ENCODE results near the gene SFN. TPM values are rescaled to one million over a fixed set of nuclear protein-coding genes. Genes with fewer than 3 reads are reported as not detected.

The SFN gene
- total RNA-seq, 1 experiment from 2014 or later = 245 TPM

DNA sequence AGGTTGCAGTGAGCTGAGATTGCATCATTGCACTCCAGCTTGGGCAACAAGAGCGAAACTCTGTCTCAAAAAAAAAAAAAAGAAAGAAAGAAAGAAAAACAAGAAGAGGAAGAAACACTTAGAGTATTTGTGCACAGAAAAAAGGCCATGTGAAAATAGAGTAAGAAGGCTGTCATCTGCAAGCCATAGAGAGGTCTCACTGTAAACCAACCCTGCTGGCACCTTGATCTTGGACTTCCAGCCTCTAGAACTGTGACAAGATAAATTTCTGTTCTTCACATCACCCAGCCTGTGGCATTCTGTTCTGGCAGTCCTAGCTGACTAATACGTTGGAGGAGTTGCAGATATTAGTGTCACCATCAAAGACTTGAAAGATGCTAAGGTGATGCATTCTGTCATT, 48.6 kb upstream of the SFN start:
- POLR2A ChIA-PET = no interaction called here

GRCh38 chr1:26814893-26815292, 48.1 kb upstream of the SFN start:
- ChIA-PET POLR2A (no interaction called here), CTCF (no interaction called here), RAD21 (ENCODE audit: low non-redundant PET in 1 of 2, low total read pairs in 2 of 2, uncharacterized antibody in 2 of 2, unreplicated experiment in 2 of 2) (no interaction called here)
- Histone ChIP-seq H2AFZ (ENCODE audit: low read depth, low read length, poor library complexity, severe bottlenecking) (no peak overlapping the region), H3K9me3 (ENCODE audit: control insufficient read depth in 1 of 2, insufficient read depth in 1 of 2, low read depth in 1 of 2, low read length in 2 of 2) (no peaks in the 10 kb centered on the region), H3K9me2 (ENCODE audit: insufficient read depth) (0 out of 2 replicates have a peak, but pooled peaks cover 4% of the 10 kb centered on the region), H3K9ac (ENCODE audit: low read length) (no peak overlapping the region), H3K27ac (ENCODE audit: low read depth, low read length) (no peak overlapping the region), H3K4me2 (ENCODE audit: low read length) (no peak overlapping the region), H3K27me3 (ENCODE audit: insufficient read depth, low read length) (no peaks in the 10 kb centered on the region), H3K36me3 (ENCODE audit: control insufficient read depth in 1 of 2, insufficient read depth in 2 of 2, low read length in 2 of 2) (no peaks in the 10 kb centered on the region), H3K4me3 (replicated peaks in 1 of 2; ENCODE audit: low read depth in 1 of 2, low read length in 2 of 2) (no peak overlapping the region), H4K20me1 (ENCODE audit: insufficient read depth) (no peaks in the 10 kb centered on the region), H3K79me2 (ENCODE audit: insufficient read depth, low read length) (no peaks in the 10 kb centered on the region), H3K4me1 (ENCODE audit: control insufficient read depth in 1 of 2, insufficient read depth in 2 of 2, low read length in 2 of 2) (peaks cover 0 to 14% of the 10 kb centered on the region in 2 experiments; a peak in 1 of 4 replicates)
- ATAC-seq (no peak), DNase-seq (ENCODE audit: low read depth, low spot score) (no peak)
- BruUV-seq (replicated peaks) = no TSS peak
- intact Hi-C loops (cut with micrococcal nuclease) = no loop called here
- TF ChIP-seq SP1 (IDR thresholded peaks at IDR 0.05; ENCODE audit: low read depth) (no peak), POLR2A (IDR thresholded peaks at IDR 0.05; ENCODE audit: borderline replicate concordance, extremely low read depth, insufficient read depth, insufficient read length) (no peak), ATF3 (IDR thresholded peaks at IDR 0.05) (no peak), RAD21 (IDR thresholded peaks at IDR 0.05; ENCODE audit: low read depth) (no peak), SIN3A (IDR thresholded peaks at IDR 0.05; ENCODE audit: low read depth) (no peak), EGR1 (IDR thresholded peaks at IDR 0.05; ENCODE audit: low read depth) (no peak), POLR2AphosphoS5 (IDR thresholded peaks at IDR 0.05; ENCODE audit: low read depth, low read length) (no peak), ELF1 (IDR thresholded peaks at IDR 0.05; ENCODE audit: borderline replicate concordance, low read depth) (no peak), TCF7L2 (IDR thresholded peaks at IDR 0.05; ENCODE audit: borderline replicate concordance, extremely low read depth, insufficient read depth, insufficient read length) (no peak)
- TF ChIP-seq, protein P1, sequence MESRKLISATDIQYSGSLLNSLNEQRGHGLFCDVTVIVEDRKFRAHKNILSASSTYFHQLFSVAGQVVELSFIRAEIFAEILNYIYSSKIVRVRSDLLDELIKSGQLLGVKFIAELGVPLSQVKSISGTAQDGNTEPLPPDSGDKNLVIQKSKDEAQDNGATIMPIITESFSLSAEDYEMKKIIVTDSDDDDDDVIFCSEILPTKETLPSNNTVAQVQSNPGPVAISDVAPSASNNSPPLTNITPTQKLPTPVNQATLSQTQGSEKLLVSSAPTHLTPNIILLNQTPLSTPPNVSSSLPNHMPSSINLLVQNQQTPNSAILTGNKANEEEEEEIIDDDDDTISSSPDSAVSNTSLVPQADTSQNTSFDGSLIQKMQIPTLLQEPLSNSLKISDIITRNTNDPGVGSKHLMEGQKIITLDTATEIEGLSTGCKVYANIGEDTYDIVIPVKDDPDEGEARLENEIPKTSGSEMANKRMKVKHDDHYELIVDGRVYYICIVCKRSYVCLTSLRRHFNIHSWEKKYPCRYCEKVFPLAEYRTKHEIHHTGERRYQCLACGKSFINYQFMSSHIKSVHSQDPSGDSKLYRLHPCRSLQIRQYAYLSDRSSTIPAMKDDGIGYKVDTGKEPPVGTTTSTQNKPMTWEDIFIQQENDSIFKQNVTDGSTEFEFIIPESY (IDR thresholded peaks at IDR 0.05; ENCODE audit: extremely low read depth, insufficient replicate concordance, low read length) = no peak
- TF ChIP-seq, protein P2, sequence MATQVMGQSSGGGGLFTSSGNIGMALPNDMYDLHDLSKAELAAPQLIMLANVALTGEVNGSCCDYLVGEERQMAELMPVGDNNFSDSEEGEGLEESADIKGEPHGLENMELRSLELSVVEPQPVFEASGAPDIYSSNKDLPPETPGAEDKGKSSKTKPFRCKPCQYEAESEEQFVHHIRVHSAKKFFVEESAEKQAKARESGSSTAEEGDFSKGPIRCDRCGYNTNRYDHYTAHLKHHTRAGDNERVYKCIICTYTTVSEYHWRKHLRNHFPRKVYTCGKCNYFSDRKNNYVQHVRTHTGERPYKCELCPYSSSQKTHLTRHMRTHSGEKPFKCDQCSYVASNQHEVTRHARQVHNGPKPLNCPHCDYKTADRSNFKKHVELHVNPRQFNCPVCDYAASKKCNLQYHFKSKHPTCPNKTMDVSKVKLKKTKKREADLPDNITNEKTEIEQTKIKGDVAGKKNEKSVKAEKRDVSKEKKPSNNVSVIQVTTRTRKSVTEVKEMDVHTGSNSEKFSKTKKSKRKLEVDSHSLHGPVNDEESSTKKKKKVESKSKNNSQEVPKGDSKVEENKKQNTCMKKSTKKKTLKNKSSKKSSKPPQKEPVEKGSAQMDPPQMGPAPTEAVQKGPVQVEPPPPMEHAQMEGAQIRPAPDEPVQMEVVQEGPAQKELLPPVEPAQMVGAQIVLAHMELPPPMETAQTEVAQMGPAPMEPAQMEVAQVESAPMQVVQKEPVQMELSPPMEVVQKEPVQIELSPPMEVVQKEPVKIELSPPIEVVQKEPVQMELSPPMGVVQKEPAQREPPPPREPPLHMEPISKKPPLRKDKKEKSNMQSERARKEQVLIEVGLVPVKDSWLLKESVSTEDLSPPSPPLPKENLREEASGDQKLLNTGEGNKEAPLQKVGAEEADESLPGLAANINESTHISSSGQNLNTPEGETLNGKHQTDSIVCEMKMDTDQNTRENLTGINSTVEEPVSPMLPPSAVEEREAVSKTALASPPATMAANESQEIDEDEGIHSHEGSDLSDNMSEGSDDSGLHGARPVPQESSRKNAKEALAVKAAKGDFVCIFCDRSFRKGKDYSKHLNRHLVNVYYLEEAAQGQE (IDR thresholded peaks at IDR 0.05; ENCODE audit: low read depth) = no peak

More for the DNA sequence above, 48.6 kb upstream of the SFN start:
- RAD21 ChIA-PET (ENCODE audit: low non-redundant PET in 1 of 2, low total read pairs in 2 of 2, uncharacterized antibody in 2 of 2, unreplicated experiment in 2 of 2) = interaction anchor here in 1 of 2 experiments (0.7 kb wide), 1 partner anchor 204 kb away, joined by 4 read pairs; no protein-coding TSS in a partner anchor
- intact Hi-C loops (cut with micrococcal nuclease) = no loop called here
- Histone ChIP-seq H3K36me3 (ENCODE audit: control insufficient read depth in 1 of 2, insufficient read depth in 2 of 2, low read length in 2 of 2) (no peaks in the 10 kb centered on the region), H4K20me1 (ENCODE audit: insufficient read depth) (no peaks in the 10 kb centered on the region), H3K4me2 (ENCODE audit: low read length) (no peak overlapping the region), H2AFZ (ENCODE audit: low read depth, low read length, poor library complexity, severe bottlenecking) (no peak overlapping the region), H3K9me2 (ENCODE audit: insufficient read depth) (0 out of 2 replicates have a peak, but pooled peaks cover 4% of the 10 kb centered on the region), H3K27ac (ENCODE audit: low read depth, low read length) (no peak overlapping the region), H3K4me3 (replicated peaks in 1 of 2; ENCODE audit: low read depth in 1 of 2, low read length in 2 of 2) (no peak overlapping the region), H3K9ac (ENCODE audit: low read length) (no peak overlapping the region), H3K27me3 (ENCODE audit: insufficient read depth, low read length) (no peaks in the 10 kb centered on the region), H3K9me3 (ENCODE audit: control insufficient read depth in 1 of 2, insufficient read depth in 1 of 2, low read depth in 1 of 2, low read length in 2 of 2) (no peaks in the 10 kb centered on the region), H3K4me1 (ENCODE audit: control insufficient read depth in 1 of 2, insufficient read depth in 2 of 2, low read length in 2 of 2) (peaks cover 0 to 14% of the 10 kb centered on the region in 2 experiments; a peak in 1 of 4 replicates), H3K79me2 (ENCODE audit: insufficient read depth, low read length) (no peaks in the 10 kb centered on the region)
- no TSS peak for BruUV-seq (replicated peaks)
- TF ChIP-seq ZNF274 (IDR thresholded peaks at IDR 0.05; ENCODE audit: low read depth, low read length) (no peak), ATF3 (IDR thresholded peaks at IDR 0.05) (no peak), SRF (IDR thresholded peaks at IDR 0.05; ENCODE audit: low read depth) (no peak), CEBPB (IDR thresholded peaks at IDR 0.05; ENCODE audit: low read depth) (no peak), SP1 (IDR thresholded peaks at IDR 0.05; ENCODE audit: low read depth) (no peak), FOSL1 (IDR thresholded peaks at IDR 0.05; ENCODE audit: low read depth) (no peak), EZH2 (IDR thresholded peaks at IDR 0.05) (no peak)
- DNase-seq (ENCODE audit: low read depth, low spot score) (no peak), ATAC-seq (no peak)
- CTCF ChIA-PET = no interaction called here
